GM20000 (cell line): ENCODE results near the gene CBL.

Source experiments
- DNase-seq: peaks from one replicate; pipeline ENCODE4 v3.0.0; 2012; ENCODE audit warnings: low spot score
- CTCF ChIP-seq: IDR thresholded peaks from 2 replicates; pipeline ENCODE4 v1.5.1; 2012; ENCODE audit warnings: mild to moderate bottlenecking, control low read depth; ENCODE audit errors: extremely low read depth, missing control alignments

CBL gene

GRCh38 chr11:119262668-119263351 lies 56.7 kb downstream of the CBL start:
- DNase-seq = peak; percentile 39
- no peak for TF ChIP-seq CTCF

GRCh38 chr11:119263352-119263940 lies 57.3 kb downstream of the CBL start:
- no peak for TF ChIP-seq CTCF
- DNase-seq = peak; percentile 23

GRCh38 chr11:119266063-119266462 lies 59.9 kb downstream of the CBL start:
- no peak for TF ChIP-seq CTCF
- no peak for DNase-seq

GRCh38 chr11:119266517-119267255 lies 60.5 kb downstream of the CBL start:
- TF ChIP-seq CTCF = no peak
- DNase-seq = no peak

- no peak for TF ChIP-seq CTCF
- no peak for DNase-seq
Measured at GRCh38 chr11:119267645-119268044, 61.5 kb downstream of the CBL start.

- no peak for DNase-seq
- no peak for TF ChIP-seq CTCF
Measured at GRCh38 chr11:119273721-119274120, 67.6 kb downstream of the CBL start.

GRCh38 chr11:119277660-119278059 lies 71.5 kb downstream of the CBL start:
- TF ChIP-seq CTCF = no peak

More at GRCh38 chr11:119277660-119278059, 71.5 kb downstream of the CBL start:
- no peak for DNase-seq
